Uterus (tissue), 4 donors: ENCODE results near the gene DNASE1L1. TPM values are rescaled to one million over a fixed set of nuclear protein-coding genes. Genes with fewer than 3 reads are reported as not detected.
A peak's percentile ranks its signal among the peaks of the same experiment; 100 is the strongest.

Source experiments
- DNase-seq, 2 donors: peaks; one replicate each; pipeline ENCODE4 v3.0.0-alpha.2; 2019 to 2020
- H3K27ac ChIP-seq, 2 donors: fragments of 200-600 bp; sonication (generic); 1 replicate in 1 of 2; 2 replicates in 1 of 2; pipeline ENCODE4 v1.5.1; 2016 to 2018
- H3K27me3 ChIP-seq, 2 donors: fragments of 200-600 bp; sonication (generic); one replicate each; pipeline ENCODE4 v1.5.1; 2018 to 2019; ENCODE audit warnings: control low read depth in 1 of 2
- H3K36me3 ChIP-seq, 2 donors: fragments of 200-600 bp; sonication (generic); one replicate each; pipeline ENCODE4 v1.5.1; 2019; ENCODE audit warnings: control low read depth in 1 of 2
- H3K4me1 ChIP-seq, 2 donors: fragments of 200-600 bp; sonication (generic); one replicate each; pipeline ENCODE4 v1.5.1; 2018 to 2019; ENCODE audit warnings: control low read depth in 1 of 2
- H3K4me3 ChIP-seq, 2 donors: fragments of 200-600 bp; sonication (generic); 1 replicate in 1 of 2; 2 replicates in 1 of 2; pipeline ENCODE4 v1.5.1; 2018 to 2019; ENCODE audit warnings: mild to moderate bottlenecking in 1 of 2
- H3K9me3 ChIP-seq, 2 donors: fragments of 200-600 bp; sonication (generic); one replicate each; pipeline ENCODE4 v1.5.1; 2019; ENCODE audit warnings: control low read depth in 1 of 2
- CTCF ChIP-seq, 4 experiments: fragments of 200-600 bp in 2 of 4; fragments of 450-650 bp in 2 of 4; sonication (generic) in 2 of 4; IDR thresholded peaks; one replicate each; pipeline ENCODE4 v1.5.1; 2016 to 2019; ENCODE audit warnings: antibody characterized with exemption in 4 of 4, mild to moderate bottlenecking in 2 of 4, moderate library complexity in 1 of 4
- POLR2A ChIP-seq, 2 donors: fragments of 450-650 bp; IDR thresholded peaks; one replicate each; pipeline ENCODE4 v1.6.1; 2016; ENCODE audit warnings: antibody characterized with exemption in 2 of 2, mild to moderate bottlenecking in 1 of 2, moderate library complexity in 1 of 2
- intact Hi-C: fragments of 100-400 bp; cut with DNase I; formaldehyde crosslinking; loops from one replicate; pipeline ENCODE4 v1.15.1; 2023; ENCODE audit warnings: low total_unique reads
- total RNA-seq, 4 donors: library from RNA; depleted of rRNA in 3 of 4; stranded (reverse); fragments of >200 nt in 3 of 4; gene quantifications; one replicate each; pipeline versions ENCODE4 v1.1.0 to v1.2.4, GENCODE V29; 2014 to 2023
- donor health status: DM: yes; HTN: yes; CAD: no.

The DNASE1L1 gene
- total RNA-seq, 4 donors from 2014 or later: 10.2 to 31.8 (median 21.2) TPM

- H3K4me3 ChIP-seq: no peak overlapping the region
- peak overlapping the region; percentile 95 to 98 for H3K27ac ChIP-seq
- peaks cover 0 to 12% of the 10 kb centered on the region in 2 donors for H3K4me1 ChIP-seq
- no peak for DNase-seq
- no peaks in the 10 kb centered on the region for H3K36me3 ChIP-seq
- H3K9me3 ChIP-seq: no peaks in the 10 kb centered on the region
- no peaks in the 10 kb centered on the region for H3K27me3 ChIP-seq
- TF ChIP-seq POLR2A (IDR thresholded peaks at IDR 0.05): no peak
- TF ChIP-seq CTCF (IDR thresholded peaks at IDR 0.05): no peak
- intact Hi-C loops: no loop called here
Observed at GRCh38 chrX:154365997-154366665, 42.9 kb downstream of the DNASE1L1 start.

- no peak overlapping the region for H3K4me3 ChIP-seq
- TF ChIP-seq CTCF (IDR thresholded peaks at IDR 0.05) (no peak), POLR2A (IDR thresholded peaks at IDR 0.05) (no peak)
- H3K27ac ChIP-seq: peak overlapping the region; percentile 95 to 98
- no peaks in the 10 kb centered on the region for H3K27me3 ChIP-seq
- DNase-seq: no peak
- intact Hi-C loops: no loop called here
- no peaks in the 10 kb centered on the region for H3K36me3 ChIP-seq
- H3K9me3 ChIP-seq: no peaks in the 10 kb centered on the region
- H3K4me1 ChIP-seq: peaks cover 0 to 12% of the 10 kb centered on the region in 2 donors
Observed at GRCh38 chrX:154365052-154365600, 43.9 kb downstream of the DNASE1L1 start.

GRCh38 chrX:154363706-154364439 lies 45.2 kb downstream of the DNASE1L1 start:
- no peaks in the 10 kb centered on the region for H3K27me3 ChIP-seq
- no peak for DNase-seq
- H3K4me1 ChIP-seq: peaks cover 0 to 12% of the 10 kb centered on the region in 2 donors
- intact Hi-C loops: no loop called here
- TF ChIP-seq CTCF (IDR thresholded peaks at IDR 0.05) (no peak), POLR2A (IDR thresholded peaks at IDR 0.05) (no peak)
- no peaks in the 10 kb centered on the region for H3K36me3 ChIP-seq
- peak overlapping the region in 1 of 2 donors; percentile 37 for H3K27ac ChIP-seq
- no peak overlapping the region for H3K4me3 ChIP-seq
- no peaks in the 10 kb centered on the region for H3K9me3 ChIP-seq

- no peaks in the 10 kb centered on the region for H3K27me3 ChIP-seq
- no peak overlapping the region for H3K4me3 ChIP-seq
- intact Hi-C loops: no loop called here
- no peak for DNase-seq
- no peaks in the 10 kb centered on the region for H3K36me3 ChIP-seq
- H3K9me3 ChIP-seq: no peaks in the 10 kb centered on the region
- peak overlapping the region; percentile 30 to 44 for H3K27ac ChIP-seq
- H3K4me1 ChIP-seq: no peaks in the 10 kb centered on the region
- TF ChIP-seq POLR2A (IDR thresholded peaks at IDR 0.05) (no peak), CTCF (IDR thresholded peaks at IDR 0.05) (no peak)
Observed at GRCh38 chrX:154362085-154362742, 46.8 kb downstream of the DNASE1L1 start.
